SK-N-SH (cell line): ENCODE measurements around the gene GLOD4. TPM values are rescaled to one million over a fixed set of nuclear protein-coding genes. Genes with fewer than 3 reads are reported as not detected.

ENCODE experiments used
- CTCF ChIA-PET: fragments of 300-600, 350-600 bp; formaldehyde crosslinking; extraction: SDS; loops from one replicate; lab custom pipeline; 2021; lab: Yijun Ruan, JAX
- POLR2A ChIA-PET: fragments of 350-600 bp; sonication (Branson Sonifier 250); formaldehyde crosslinking; extraction: SDS; loops from one replicate; lab custom pipeline; 2020; ENCODE audit warnings: antibody characterized with exemption, inconsistent platforms; lab: Yijun Ruan, JAX
- DNase-seq: peaks from one replicate; pipeline ENCODE4 v3.0.0; 2012
- H2AFZ ChIP-seq: fragments of 200-600 bp; sonication (generic); 2 replicates; pipeline ENCODE4 v1.8.1; 2016; ENCODE audit warnings: antibody characterized with exemption, mild to moderate bottlenecking, low read depth
- H3F3A ChIP-seq: fragments of 200-600 bp; sonication (generic); replicated peaks from 2 replicates; pipeline ENCODE3; 2016; ENCODE audit warnings: antibody characterized with exemption, mild to moderate bottlenecking; ENCODE audit not compliant: insufficient read depth
- H3K27ac ChIP-seq, 2 experiments: fragments of 200-500 bp in 1 of 2; fragments of 200-600 bp in 1 of 2; sonication (Bioruptor generic) in 1 of 2; sonication (generic), shearing (Covaris generic) in 1 of 2; 2 replicates each; pipeline versions ENCODE4 v1.5.1 to v1.6.1; 2014 to 2016; ENCODE audit warnings: low read depth in 2 of 2, inconsistent platforms in 1 of 2, low read length in 1 of 2, mild to moderate bottlenecking in 1 of 2, mixed read lengths in 1 of 2
- H3K27me3 ChIP-seq: fragments of 200-600 bp; sonication (generic), shearing (Covaris generic); 2 replicates; pipeline ENCODE4 v1.6.1; 2016; ENCODE audit warnings: mixed run types; ENCODE audit not compliant: insufficient read depth
- H3K36me3 ChIP-seq, 2 experiments: fragments of 200-500 bp in 1 of 2; fragments of 200-600 bp in 1 of 2; sonication (Bioruptor generic) in 1 of 2; sonication (generic) in 1 of 2; replicated peaks in 1 of 2; 2 replicates each; pipeline versions ENCODE3 to v1.5.1; 2014 to 2016; ENCODE audit warnings: low read length in 1 of 2, mild to moderate bottlenecking in 1 of 2; ENCODE audit not compliant: insufficient read depth in 2 of 2, control insufficient read depth in 1 of 2
- H3K4me1 ChIP-seq, 2 experiments: fragments of 200-500 bp in 1 of 2; fragments of 200-600 bp in 1 of 2; sonication (Bioruptor generic) in 1 of 2; sonication (generic), shearing (Covaris generic) in 1 of 2; 2 replicates each; pipeline versions ENCODE4 v1.5.1 to v1.6.1; 2014 to 2016; ENCODE audit warnings: low read depth in 1 of 2, low read length in 1 of 2, mixed run types in 1 of 2; ENCODE audit not compliant: insufficient read depth in 2 of 2, control insufficient read depth in 1 of 2
- H3K4me2 ChIP-seq: fragments of 200-600 bp; sonication (generic), shearing (Covaris generic); 2 replicates; pipeline ENCODE4 v1.6.1; 2017; ENCODE audit warnings: mixed run types
- H3K4me3 ChIP-seq, 2 experiments: fragments of 200-500 bp in 1 of 2; fragments of 200-600 bp in 1 of 2; sonication (Bioruptor generic) in 1 of 2; sonication (generic), shearing (Covaris generic) in 1 of 2; 2 replicates each; pipeline versions ENCODE4 v1.5.1 to v1.8.1; 2014 to 2016; ENCODE audit warnings: low read depth in 2 of 2, inconsistent platforms in 1 of 2, low read length in 1 of 2, mild to moderate bottlenecking in 1 of 2, mixed read lengths in 1 of 2, moderate library complexity in 1 of 2
- H3K79me2 ChIP-seq: fragments of 200-600 bp; sonication (generic); 2 replicates; pipeline ENCODE4 v1.8.1; 2017; ENCODE audit warnings: mild to moderate bottlenecking; ENCODE audit not compliant: insufficient read depth
- H3K9ac ChIP-seq: fragments of 200-600 bp; sonication (generic); 2 replicates; pipeline ENCODE4 v1.6.1; 2017; ENCODE audit warnings: mixed run types
- H3K9me2 ChIP-seq: fragments of 200-600 bp; sonication (generic); 2 replicates; pipeline ENCODE4 v1.6.1; 2017; ENCODE audit warnings: mixed run types
- H3K9me3 ChIP-seq: fragments of 200-600 bp; sonication (generic); 2 replicates; pipeline ENCODE4 v1.6.1; 2017; ENCODE audit warnings: mixed run types, mild to moderate bottlenecking, moderate library complexity
- H4K20me1 ChIP-seq: fragments of 200-600 bp; sonication (generic); 2 replicates; pipeline ENCODE4 v1.6.1; 2017; ENCODE audit warnings: mild to moderate bottlenecking, mixed run types; ENCODE audit not compliant: insufficient read depth
- EP300 ChIP-seq, 2 experiments: IDR thresholded peaks; 2 replicates each; pipeline versions ENCODE4 v1.4.0 to v1.6.1; 2012; ENCODE audit warnings: borderline replicate concordance in 1 of 2, low read depth in 1 of 2, low read length in 1 of 2
- FOXJ3 ChIP-seq: sonication (generic); formaldehyde crosslinking; IDR thresholded peaks from 2 replicates; pipeline ENCODE4 v1.5.1; 2020; ENCODE audit warnings: mild to moderate bottlenecking, missing genetic modification reagents
- FOXM1 ChIP-seq: IDR thresholded peaks from 2 replicates; pipeline ENCODE4 v1.4.0; 2012; ENCODE audit warnings: low read depth, mild to moderate bottlenecking
- MEF2A ChIP-seq: IDR thresholded peaks from 2 replicates; pipeline ENCODE4 v1.4.0; 2012; ENCODE audit warnings: low read depth, borderline replicate concordance
- NFIC ChIP-seq: IDR thresholded peaks from 2 replicates; pipeline ENCODE4 v1.4.0; 2012; ENCODE audit warnings: borderline replicate concordance
- POLR2AphosphoS5 ChIP-seq: IDR thresholded peaks from 2 replicates; pipeline ENCODE4 v1.6.1; 2012; ENCODE audit warnings: low read depth, low read length
- SIN3A ChIP-seq: IDR thresholded peaks from 2 replicates; pipeline ENCODE4 v1.6.1; 2012; ENCODE audit warnings: low read depth, mild to moderate bottlenecking, low read length, moderate library complexity, borderline replicate concordance
- TCF12 ChIP-seq: IDR thresholded peaks from 2 replicates; pipeline ENCODE4 v1.4.0; 2012
- TEAD4 ChIP-seq: IDR thresholded peaks from 2 replicates; pipeline ENCODE4 v1.4.0; 2012; ENCODE audit warnings: mild to moderate bottlenecking, borderline replicate concordance; ENCODE audit not compliant: insufficient read depth
- YY1 ChIP-seq: IDR thresholded peaks from 2 replicates; pipeline ENCODE4 v1.4.0; 2012; ENCODE audit warnings: low read depth, mild to moderate bottlenecking
- whole genome bisulfite sequencing: methylation state at CpG from one replicate; pipeline ENCODE4 v1.1.6; 2017; ENCODE audit warnings: low lambda C conversion rate; 5-methylcytosine and 5-hydroxymethylcytosine counted together
- polyA plus RNA-seq, 3 experiments: library from polyadenylated mRNA; depleted of rRNA; stranded (reverse); fragments of >200 nt; gene quantifications; 2 replicates each; pipeline ENCODE4 v1.2.3, GENCODE V29; 2012
- TF ChIP-seq, protein P1 (sequence below): IDR thresholded peaks from 2 replicates; pipeline ENCODE4 v1.4.0; 2012; ENCODE audit warnings: low read depth, borderline replicate concordance
- TF ChIP-seq, protein P2 (sequence below): fragments of 150-350 bp; IDR thresholded peaks from 2 replicates; pipeline ENCODE4 v1.6.1; 2016; ENCODE audit warnings: mild to moderate bottlenecking, low read depth, low read length
- TF ChIP-seq, protein P3 (sequence below): fragments of 200-600 bp; sonication (generic); IDR thresholded peaks from 2 replicates; pipeline ENCODE4 v1.6.1; 2017; ENCODE audit warnings: antibody characterized with exemption, mild to moderate bottlenecking, moderate library complexity
- TF ChIP-seq, protein P4 (sequence below): IDR thresholded peaks from 2 replicates; pipeline ENCODE4 v1.6.1; 2012; ENCODE audit warnings: mild to moderate bottlenecking, low read depth, low read length, moderate library complexity

The GLOD4 gene
- polyA plus RNA-seq, 1 of the 3 experiments (the other 2 are of a cell fraction): 34.3 TPM

DNA sequence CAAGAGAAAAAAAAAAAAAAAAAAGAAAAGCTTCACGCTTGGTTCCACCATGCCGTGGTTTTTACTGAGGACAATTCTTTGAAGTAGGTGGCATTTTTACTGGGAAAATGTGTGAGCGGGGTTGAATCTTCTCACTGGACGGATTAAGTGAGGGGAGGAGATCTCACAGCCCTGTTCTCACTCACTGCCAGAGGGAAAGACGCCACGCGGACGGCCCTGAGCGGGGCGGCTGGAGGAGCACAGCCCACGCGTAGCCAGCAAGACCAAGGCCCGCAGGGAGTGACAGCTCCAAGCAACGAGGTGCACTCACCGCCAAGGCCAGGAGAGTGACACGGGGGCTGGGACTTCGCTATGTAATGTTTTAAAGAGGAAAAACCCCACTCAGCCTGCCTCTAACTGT, 43.1 kb upstream of the GLOD4 start:
- H3K9ac ChIP-seq: no peak overlapping the region
- no peaks in the 10 kb centered on the region for H3K9me3 ChIP-seq
- no peaks in the 10 kb centered on the region for H3F3A ChIP-seq
- H3K27ac ChIP-seq: no peak overlapping the region
- H3K4me1 ChIP-seq: no peaks in the 10 kb centered on the region
- ChIA-PET POLR2A (no interaction called here), CTCF (interaction anchor here (0.7 to 1.4 kb wide), 2 partner anchors 10 to 27 kb away, joined by 3 read pairs; no protein-coding TSS in a partner anchor)
- H3K79me2 ChIP-seq: no peaks in the 10 kb centered on the region
- H3K27me3 ChIP-seq: peaks cover 37% of the 10 kb centered on the region; the same call in 1 of the 2 replicates
- 59% methylated on average over 16 of the region's 17 CpGs for WGBS
- no peak overlapping the region for H3K4me2 ChIP-seq
- no peaks in the 10 kb centered on the region for H3K36me3 ChIP-seq
- H3K9me2 ChIP-seq: no peaks in the 10 kb centered on the region
- DNase-seq: no peak
- no peak overlapping the region for H3K4me3 ChIP-seq
- H2AFZ ChIP-seq: no peak overlapping the region
- H4K20me1 ChIP-seq: no peaks in the 10 kb centered on the region
- TF ChIP-seq, protein P1, sequence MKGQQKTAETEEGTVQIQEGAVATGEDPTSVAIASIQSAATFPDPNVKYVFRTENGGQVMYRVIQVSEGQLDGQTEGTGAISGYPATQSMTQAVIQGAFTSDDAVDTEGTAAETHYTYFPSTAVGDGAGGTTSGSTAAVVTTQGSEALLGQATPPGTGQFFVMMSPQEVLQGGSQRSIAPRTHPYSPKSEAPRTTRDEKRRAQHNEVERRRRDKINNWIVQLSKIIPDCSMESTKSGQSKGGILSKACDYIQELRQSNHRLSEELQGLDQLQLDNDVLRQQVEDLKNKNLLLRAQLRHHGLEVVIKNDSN: no peak
- TF ChIP-seq TEAD4: no peak
- TF ChIP-seq NFIC: no peak
- TF ChIP-seq YY1: no peak
- TF ChIP-seq EP300 (IDR thresholded peaks at IDR 0.05; ENCODE audit: borderline replicate concordance in 1 of 2, low read depth in 1 of 2, low read length in 1 of 2): no peak
- no peak for TF ChIP-seq SIN3A
- no peak for TF ChIP-seq FOXM1
- no peak for TF ChIP-seq MEF2A
- TF ChIP-seq POLR2AphosphoS5: no peak
- TF ChIP-seq, protein P2, sequence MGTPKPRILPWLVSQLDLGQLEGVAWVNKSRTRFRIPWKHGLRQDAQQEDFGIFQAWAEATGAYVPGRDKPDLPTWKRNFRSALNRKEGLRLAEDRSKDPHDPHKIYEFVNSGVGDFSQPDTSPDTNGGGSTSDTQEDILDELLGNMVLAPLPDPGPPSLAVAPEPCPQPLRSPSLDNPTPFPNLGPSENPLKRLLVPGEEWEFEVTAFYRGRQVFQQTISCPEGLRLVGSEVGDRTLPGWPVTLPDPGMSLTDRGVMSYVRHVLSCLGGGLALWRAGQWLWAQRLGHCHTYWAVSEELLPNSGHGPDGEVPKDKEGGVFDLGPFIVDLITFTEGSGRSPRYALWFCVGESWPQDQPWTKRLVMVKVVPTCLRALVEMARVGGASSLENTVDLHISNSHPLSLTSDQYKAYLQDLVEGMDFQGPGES: no peak
- no peak for TF ChIP-seq TCF12
- TF ChIP-seq, protein P3, sequence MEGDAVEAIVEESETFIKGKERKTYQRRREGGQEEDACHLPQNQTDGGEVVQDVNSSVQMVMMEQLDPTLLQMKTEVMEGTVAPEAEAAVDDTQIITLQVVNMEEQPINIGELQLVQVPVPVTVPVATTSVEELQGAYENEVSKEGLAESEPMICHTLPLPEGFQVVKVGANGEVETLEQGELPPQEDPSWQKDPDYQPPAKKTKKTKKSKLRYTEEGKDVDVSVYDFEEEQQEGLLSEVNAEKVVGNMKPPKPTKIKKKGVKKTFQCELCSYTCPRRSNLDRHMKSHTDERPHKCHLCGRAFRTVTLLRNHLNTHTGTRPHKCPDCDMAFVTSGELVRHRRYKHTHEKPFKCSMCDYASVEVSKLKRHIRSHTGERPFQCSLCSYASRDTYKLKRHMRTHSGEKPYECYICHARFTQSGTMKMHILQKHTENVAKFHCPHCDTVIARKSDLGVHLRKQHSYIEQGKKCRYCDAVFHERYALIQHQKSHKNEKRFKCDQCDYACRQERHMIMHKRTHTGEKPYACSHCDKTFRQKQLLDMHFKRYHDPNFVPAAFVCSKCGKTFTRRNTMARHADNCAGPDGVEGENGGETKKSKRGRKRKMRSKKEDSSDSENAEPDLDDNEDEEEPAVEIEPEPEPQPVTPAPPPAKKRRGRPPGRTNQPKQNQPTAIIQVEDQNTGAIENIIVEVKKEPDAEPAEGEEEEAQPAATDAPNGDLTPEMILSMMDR: no peak
- TF ChIP-seq, protein P4, sequence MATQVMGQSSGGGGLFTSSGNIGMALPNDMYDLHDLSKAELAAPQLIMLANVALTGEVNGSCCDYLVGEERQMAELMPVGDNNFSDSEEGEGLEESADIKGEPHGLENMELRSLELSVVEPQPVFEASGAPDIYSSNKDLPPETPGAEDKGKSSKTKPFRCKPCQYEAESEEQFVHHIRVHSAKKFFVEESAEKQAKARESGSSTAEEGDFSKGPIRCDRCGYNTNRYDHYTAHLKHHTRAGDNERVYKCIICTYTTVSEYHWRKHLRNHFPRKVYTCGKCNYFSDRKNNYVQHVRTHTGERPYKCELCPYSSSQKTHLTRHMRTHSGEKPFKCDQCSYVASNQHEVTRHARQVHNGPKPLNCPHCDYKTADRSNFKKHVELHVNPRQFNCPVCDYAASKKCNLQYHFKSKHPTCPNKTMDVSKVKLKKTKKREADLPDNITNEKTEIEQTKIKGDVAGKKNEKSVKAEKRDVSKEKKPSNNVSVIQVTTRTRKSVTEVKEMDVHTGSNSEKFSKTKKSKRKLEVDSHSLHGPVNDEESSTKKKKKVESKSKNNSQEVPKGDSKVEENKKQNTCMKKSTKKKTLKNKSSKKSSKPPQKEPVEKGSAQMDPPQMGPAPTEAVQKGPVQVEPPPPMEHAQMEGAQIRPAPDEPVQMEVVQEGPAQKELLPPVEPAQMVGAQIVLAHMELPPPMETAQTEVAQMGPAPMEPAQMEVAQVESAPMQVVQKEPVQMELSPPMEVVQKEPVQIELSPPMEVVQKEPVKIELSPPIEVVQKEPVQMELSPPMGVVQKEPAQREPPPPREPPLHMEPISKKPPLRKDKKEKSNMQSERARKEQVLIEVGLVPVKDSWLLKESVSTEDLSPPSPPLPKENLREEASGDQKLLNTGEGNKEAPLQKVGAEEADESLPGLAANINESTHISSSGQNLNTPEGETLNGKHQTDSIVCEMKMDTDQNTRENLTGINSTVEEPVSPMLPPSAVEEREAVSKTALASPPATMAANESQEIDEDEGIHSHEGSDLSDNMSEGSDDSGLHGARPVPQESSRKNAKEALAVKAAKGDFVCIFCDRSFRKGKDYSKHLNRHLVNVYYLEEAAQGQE: no peak
- no peak for TF ChIP-seq FOXJ3 (CRISPR knock-in tag)
